ENCODE data around the gene SH3RF3. TPM values are rescaled to one million over a fixed set of nuclear protein-coding genes. Genes with fewer than 3 reads are reported as not detected.

SH3RF3 gene
- total RNA-seq, 4 donors from 2014 or later: 2.2 to 6.1 (median 4.2) TPM

- H3K27ac ChIP-seq: no peak overlapping the region
- no peak overlapping the region for H3K4me3 ChIP-seq
- WGBS: 89% methylated on average over 6 of the region's 10 CpGs
- no peak for DNase-seq (ENCODE audit: low spot score in 2 of 2)
- H3K9me3 ChIP-seq: no peaks in the 10 kb centered on the region
- no peaks in the 10 kb centered on the region for H3K36me3 ChIP-seq
- no peaks in the 10 kb centered on the region for H3K27me3 ChIP-seq
- no peak for TF ChIP-seq EP300 (IDR thresholded peaks at IDR 0.05)
- TF ChIP-seq POLR2AphosphoS5 (IDR thresholded peaks at IDR 0.05): no peak
- TF ChIP-seq CTCF (IDR thresholded peaks at IDR 0.05): no peak
- no peak for TF ChIP-seq POLR2A (IDR thresholded peaks at IDR 0.05)
- H3K4me1 ChIP-seq: no peaks in the 10 kb centered on the region
These were observed 177.2 kb downstream of the SH3RF3 start for GRCh38 chr2:109306190-109306589.

GRCh38 chr2:109311771-109312170 lies 182.8 kb downstream of the SH3RF3 start:
- Histone ChIP-seq H3K9me3 (no peaks in the 10 kb centered on the region), H3K27me3 (no peaks in the 10 kb centered on the region), H3K4me1 (no peaks in the 10 kb centered on the region), H3K36me3 (no peaks in the 10 kb centered on the region), H3K4me3 (no peak overlapping the region), H3K27ac (no peak overlapping the region)
- whole genome bisulfite sequencing: 86% methylated on average over 5 of the region's 5 CpGs
- no peak for TF ChIP-seq EP300 (IDR thresholded peaks at IDR 0.05)
- DNase-seq (ENCODE audit: low spot score in 2 of 2): no peak

GRCh38 chr2:109312902-109313301 lies 183.9 kb downstream of the SH3RF3 start:
- Histone ChIP-seq H3K4me3 (no peak overlapping the region), H3K36me3 (no peaks in the 10 kb centered on the region), H3K4me1 (peaks cover 7% of the 10 kb centered on the region), H3K9me3 (no peaks in the 10 kb centered on the region), H3K27ac (no peak overlapping the region), H3K27me3 (no peaks in the 10 kb centered on the region)
- no peak for TF ChIP-seq EP300 (IDR thresholded peaks at IDR 0.05)
- no peak for TF ChIP-seq CTCF (IDR thresholded peaks at IDR 0.05)
- TF ChIP-seq POLR2A (IDR thresholded peaks at IDR 0.05): no peak
- no peak for TF ChIP-seq POLR2AphosphoS5 (IDR thresholded peaks at IDR 0.05)
- DNase-seq (ENCODE audit: low spot score in 2 of 2): no peak
- 100% methylated on average over 5 of the region's 5 CpGs for WGBS

GRCh38 chr2:109313343-109313742 lies 184.3 kb downstream of the SH3RF3 start:
- TF ChIP-seq CTCF (IDR thresholded peaks at IDR 0.05) (no peak), EP300 (IDR thresholded peaks at IDR 0.05) (no peak), POLR2A (IDR thresholded peaks at IDR 0.05) (no peak), POLR2AphosphoS5 (IDR thresholded peaks at IDR 0.05) (no peak)
- no peaks in the 10 kb centered on the region for H3K9me3 ChIP-seq
- no peaks in the 10 kb centered on the region for H3K36me3 ChIP-seq
- WGBS: 98% methylated on average over 4 of the region's 4 CpGs
- H3K4me1 ChIP-seq: peaks cover 11% of the 10 kb centered on the region
- H3K27me3 ChIP-seq: no peaks in the 10 kb centered on the region
- H3K27ac ChIP-seq: no peak overlapping the region
- DNase-seq (ENCODE audit: low spot score in 2 of 2): no peak
- H3K4me3 ChIP-seq: no peak overlapping the region

- Histone ChIP-seq H3K4me3 (no peak overlapping the region), H3K4me1 (peaks cover 33% of the 10 kb centered on the region), H3K27ac (no peak overlapping the region), H3K9me3 (no peaks in the 10 kb centered on the region), H3K36me3 (no peaks in the 10 kb centered on the region), H3K27me3 (no peaks in the 10 kb centered on the region)
- no peak for TF ChIP-seq POLR2A (IDR thresholded peaks at IDR 0.05)
- TF ChIP-seq EP300 (IDR thresholded peaks at IDR 0.05): no peak
- TF ChIP-seq CTCF (IDR thresholded peaks at IDR 0.05): no peak
- TF ChIP-seq POLR2AphosphoS5 (IDR thresholded peaks at IDR 0.05): no peak
- 68% methylated on average over 2 of the region's 2 CpGs for WGBS
- no peak for DNase-seq (ENCODE audit: low spot score in 2 of 2)
These were observed 187.1 kb downstream of the SH3RF3 start for GRCh38 chr2:109316091-109316490.

- H3K4me3 ChIP-seq: no peak overlapping the region
- no peaks in the 10 kb centered on the region for H3K9me3 ChIP-seq
- DNase-seq (ENCODE audit: low spot score in 2 of 2): no peak
- peaks cover 46% of the 10 kb centered on the region for H3K4me1 ChIP-seq
- no peaks in the 10 kb centered on the region for H3K36me3 ChIP-seq
- TF ChIP-seq POLR2A (IDR thresholded peaks at IDR 0.05) (no peak), EP300 (IDR thresholded peaks at IDR 0.05) (no peak), CTCF (IDR thresholded peaks at IDR 0.05) (no peak), POLR2AphosphoS5 (IDR thresholded peaks at IDR 0.05) (no peak)
- no peaks in the 10 kb centered on the region for H3K27me3 ChIP-seq
- 48% methylated on average over 15 of the region's 15 CpGs for WGBS
- peak overlapping the region; percentile 80 for H3K27ac ChIP-seq
These were observed 188.6 kb downstream of the SH3RF3 start for GRCh38 chr2:109317471-109318095.
